ENCODE measurements around the gene NMNAT3.

The NMNAT3 gene

DNA sequence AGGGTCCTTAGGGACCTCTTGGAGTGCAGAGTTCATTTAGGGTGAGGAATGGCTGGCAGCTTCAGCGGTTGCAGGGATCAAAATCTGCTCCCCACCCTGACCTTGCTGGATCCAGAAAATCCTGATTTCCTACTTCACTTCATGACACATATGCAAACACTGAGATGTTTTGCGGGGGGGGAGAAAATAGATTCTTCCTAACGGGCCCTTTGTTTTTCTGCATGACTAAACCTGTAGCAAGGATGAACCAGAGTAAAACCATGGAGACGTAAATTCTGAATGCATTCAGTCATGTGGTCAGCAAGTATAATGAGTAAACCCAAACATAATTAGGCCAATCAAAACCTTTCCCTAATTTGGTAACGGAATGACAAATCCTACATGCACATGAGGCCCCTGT is 118.2 kb downstream of the NMNAT3 start:
- 100% methylated on average over 3 of the region's 5 CpGs for WGBS (ENCODE audit: insufficient coverage)
- no peak overlapping the region for H3K4me3 ChIP-seq (ENCODE audit: control insufficient read depth in 1 of 7, extremely low read depth in 1 of 7, insufficient read depth in 4 of 7, low read depth in 2 of 7, low read length in 6 of 7)
- ChIA-PET POLR2A (no interaction called here), CTCF (no interaction called here)
- H3K27ac ChIP-seq (ENCODE audit: insufficient read depth in 1 of 2, low read depth in 1 of 2, low read length in 2 of 2, poor library complexity in 1 of 2, severe bottlenecking in 2 of 2) = no peak overlapping the region
- H3K27me3 ChIP-seq (replicated peaks in 2 of 5; ENCODE audit: control insufficient read depth in 4 of 5, insufficient read depth in 5 of 5, low read length in 4 of 5) = no peaks in the 10 kb centered on the region
- peaks cover 0 to 7% (median 1%) of the 10 kb centered on the region in 4 experiments for H3K36me3 ChIP-seq (ENCODE audit: control insufficient read depth in 4 of 4, insufficient read depth in 4 of 4, low read length in 3 of 4)
- no peaks in the 10 kb centered on the region for H3K4me1 ChIP-seq (ENCODE audit: control extremely low read depth in 1 of 4, control insufficient read depth in 4 of 4, insufficient read depth in 4 of 4, low read length in 3 of 4)
- DNase-seq = no peak
- no peaks in the 10 kb centered on the region for H3K9me3 ChIP-seq (ENCODE audit: control extremely low read depth in 1 of 5, control insufficient read depth in 4 of 5, insufficient read depth in 2 of 5, low read depth in 1 of 5, low read length in 4 of 5)

GRCh38 chr3:139558351-139559266 is 119.2 kb downstream of the NMNAT3 start:
- Histone ChIP-seq H3K4me1 (ENCODE audit: control extremely low read depth in 1 of 4, control insufficient read depth in 4 of 4, insufficient read depth in 4 of 4, low read length in 3 of 4) (no peaks in the 10 kb centered on the region), H3K4me3 (ENCODE audit: control insufficient read depth in 1 of 7, extremely low read depth in 1 of 7, insufficient read depth in 4 of 7, low read depth in 2 of 7, low read length in 6 of 7) (no peak overlapping the region), H3K27ac (ENCODE audit: insufficient read depth in 1 of 2, low read depth in 1 of 2, low read length in 2 of 2, poor library complexity in 1 of 2, severe bottlenecking in 2 of 2) (no peak overlapping the region), H3K9me3 (ENCODE audit: control extremely low read depth in 1 of 5, control insufficient read depth in 4 of 5, insufficient read depth in 2 of 5, low read depth in 1 of 5, low read length in 4 of 5) (no peaks in the 10 kb centered on the region), H3K36me3 (ENCODE audit: control insufficient read depth in 4 of 4, insufficient read depth in 4 of 4, low read length in 3 of 4) (peaks cover 0 to 7% (median 1%) of the 10 kb centered on the region in 4 experiments), H3K27me3 (replicated peaks in 2 of 5; ENCODE audit: control insufficient read depth in 4 of 5, insufficient read depth in 5 of 5, low read length in 4 of 5) (peaks cover 0 to under 1% (median 0%) of the 10 kb centered on the region in 5 experiments)
- ChIA-PET CTCF (interaction anchor here (0.8 kb wide), 1 partner anchor 15 kb away, joined by 3 read pairs; no protein-coding TSS in a partner anchor), POLR2A (no interaction called here)
- 100% methylated on average over 2 of the region's 2 CpGs for WGBS (ENCODE audit: insufficient coverage)
- no peak for DNase-seq

- WGBS (ENCODE audit: insufficient coverage) = 90% methylated on average over 1 of the region's 3 CpGs
- Histone ChIP-seq H3K9me3 (ENCODE audit: control extremely low read depth in 1 of 5, control insufficient read depth in 4 of 5, insufficient read depth in 2 of 5, low read depth in 1 of 5, low read length in 4 of 5) (no peaks in the 10 kb centered on the region), H3K27ac (ENCODE audit: insufficient read depth in 1 of 2, low read depth in 1 of 2, low read length in 2 of 2, poor library complexity in 1 of 2, severe bottlenecking in 2 of 2) (no peak overlapping the region), H3K36me3 (ENCODE audit: control insufficient read depth in 4 of 4, insufficient read depth in 4 of 4, low read length in 3 of 4) (peaks cover 0 to 7% (median 1%) of the 10 kb centered on the region in 4 experiments), H3K4me1 (ENCODE audit: control extremely low read depth in 1 of 4, control insufficient read depth in 4 of 4, insufficient read depth in 4 of 4, low read length in 3 of 4) (no peaks in the 10 kb centered on the region), H3K27me3 (replicated peaks in 2 of 5; ENCODE audit: control insufficient read depth in 4 of 5, insufficient read depth in 5 of 5, low read length in 4 of 5) (peaks cover 0 to 1% (median 0%) of the 10 kb centered on the region in 5 experiments), H3K4me3 (ENCODE audit: control insufficient read depth in 1 of 7, extremely low read depth in 1 of 7, insufficient read depth in 4 of 7, low read depth in 2 of 7, low read length in 6 of 7) (no peak overlapping the region)
- POLR2A ChIA-PET = no interaction called here
- CTCF ChIA-PET = no interaction called here
- no peak for DNase-seq
Measured at GRCh38 chr3:139557041-139557440, 120.7 kb downstream of the NMNAT3 start.

- CTCF ChIA-PET = interaction anchor here (0.7 kb wide), 1 partner anchor 1308 kb away, joined by 3 read pairs; no protein-coding TSS in a partner anchor
- Histone ChIP-seq H3K4me1 (ENCODE audit: control extremely low read depth in 1 of 4, control insufficient read depth in 4 of 4, insufficient read depth in 4 of 4, low read length in 3 of 4) (no peaks in the 10 kb centered on the region), H3K4me3 (ENCODE audit: control insufficient read depth in 1 of 7, extremely low read depth in 1 of 7, insufficient read depth in 4 of 7, low read depth in 2 of 7, low read length in 6 of 7) (no peak overlapping the region), H3K9me3 (ENCODE audit: control extremely low read depth in 1 of 5, control insufficient read depth in 4 of 5, insufficient read depth in 2 of 5, low read depth in 1 of 5, low read length in 4 of 5) (no peaks in the 10 kb centered on the region), H3K27ac (ENCODE audit: insufficient read depth in 1 of 2, low read depth in 1 of 2, low read length in 2 of 2, poor library complexity in 1 of 2, severe bottlenecking in 2 of 2) (no peak overlapping the region), H3K27me3 (replicated peaks in 2 of 5; ENCODE audit: control insufficient read depth in 4 of 5, insufficient read depth in 5 of 5, low read length in 4 of 5) (peaks cover 0 to 1% (median 0%) of the 10 kb centered on the region in 5 experiments), H3K36me3 (ENCODE audit: control insufficient read depth in 4 of 4, insufficient read depth in 4 of 4, low read length in 3 of 4) (peaks cover 0 to 3% (median 1%) of the 10 kb centered on the region in 4 experiments)
- POLR2A ChIA-PET = no interaction called here
- WGBS (ENCODE audit: insufficient coverage) = 92% methylated on average over 2 of the region's 2 CpGs
- DNase-seq = no peak
Measured at GRCh38 chr3:139555249-139555648, 122.5 kb downstream of the NMNAT3 start.

- no peak overlapping the region for H3K4me3 ChIP-seq (ENCODE audit: control insufficient read depth in 1 of 7, extremely low read depth in 1 of 7, insufficient read depth in 4 of 7, low read depth in 2 of 7, low read length in 6 of 7)
- ChIA-PET POLR2A (no interaction called here), CTCF (interaction anchor here (0.7 kb wide), 1 partner anchor 1308 kb away, joined by 3 read pairs; no protein-coding TSS in a partner anchor)
- no peak for DNase-seq
- no peaks in the 10 kb centered on the region for H3K4me1 ChIP-seq (ENCODE audit: control extremely low read depth in 1 of 4, control insufficient read depth in 4 of 4, insufficient read depth in 4 of 4, low read length in 3 of 4)
- H3K27ac ChIP-seq (ENCODE audit: insufficient read depth in 1 of 2, low read depth in 1 of 2, low read length in 2 of 2, poor library complexity in 1 of 2, severe bottlenecking in 2 of 2) = no peak overlapping the region
- peaks cover 0 to 1% (median 0%) of the 10 kb centered on the region in 5 experiments for H3K27me3 ChIP-seq (replicated peaks in 2 of 5; ENCODE audit: control insufficient read depth in 4 of 5, insufficient read depth in 5 of 5, low read length in 4 of 5)
- H3K36me3 ChIP-seq (ENCODE audit: control insufficient read depth in 4 of 4, insufficient read depth in 4 of 4, low read length in 3 of 4) = peaks cover 0 to 3% (median 1%) of the 10 kb centered on the region in 4 experiments
- no peaks in the 10 kb centered on the region for H3K9me3 ChIP-seq (ENCODE audit: control extremely low read depth in 1 of 5, control insufficient read depth in 4 of 5, insufficient read depth in 2 of 5, low read depth in 1 of 5, low read length in 4 of 5)
Measured at GRCh38 chr3:139554628-139555027, 123.1 kb downstream of the NMNAT3 start.

DNA sequence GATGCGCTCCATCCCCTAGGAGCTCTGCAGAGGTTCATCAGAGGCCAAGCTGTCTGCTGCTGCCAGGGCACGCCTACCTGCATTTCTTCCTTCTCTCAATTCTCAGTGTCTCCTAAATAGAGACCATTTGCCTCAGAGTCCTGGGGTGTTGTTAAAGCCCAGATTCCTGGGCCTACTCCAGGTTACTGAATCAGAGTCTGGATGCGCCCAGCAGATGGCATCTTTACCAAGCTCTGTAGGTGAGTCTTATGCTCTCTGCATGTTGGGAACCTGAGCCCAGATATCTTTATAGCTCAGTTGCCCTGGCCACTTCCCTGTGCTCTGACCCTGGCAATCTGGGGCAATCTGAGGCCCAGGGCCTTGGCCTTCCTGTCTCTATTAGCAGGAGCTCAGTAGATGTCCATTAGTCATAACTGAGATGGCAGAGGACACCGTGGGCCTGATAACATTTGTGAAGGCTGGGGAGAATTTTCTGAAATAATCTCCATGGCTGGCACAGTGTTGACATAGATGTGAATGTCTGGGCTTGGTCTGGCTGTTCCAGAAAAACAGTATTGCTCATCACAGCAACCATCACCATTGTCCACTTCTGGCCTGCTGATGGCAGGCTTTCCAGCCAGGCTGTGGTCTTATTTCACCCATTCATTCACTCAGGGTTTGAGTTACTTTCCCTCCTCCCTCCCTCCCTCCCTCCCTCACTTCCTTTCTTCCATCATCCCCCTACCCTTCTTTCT is 125.0 kb downstream of the NMNAT3 start:
- H3K27ac ChIP-seq (ENCODE audit: insufficient read depth in 1 of 2, low read depth in 1 of 2, low read length in 2 of 2, poor library complexity in 1 of 2, severe bottlenecking in 2 of 2) = no peak overlapping the region
- no peaks in the 10 kb centered on the region for H3K4me1 ChIP-seq (ENCODE audit: control extremely low read depth in 1 of 4, control insufficient read depth in 4 of 4, insufficient read depth in 4 of 4, low read length in 3 of 4)
- H3K4me3 ChIP-seq (ENCODE audit: control insufficient read depth in 1 of 7, extremely low read depth in 1 of 7, insufficient read depth in 4 of 7, low read depth in 2 of 7, low read length in 6 of 7) = no peak overlapping the region
- peaks cover 0 to 1% (median 0%) of the 10 kb centered on the region in 5 experiments for H3K27me3 ChIP-seq (replicated peaks in 2 of 5; ENCODE audit: control insufficient read depth in 4 of 5, insufficient read depth in 5 of 5, low read length in 4 of 5)
- no peaks in the 10 kb centered on the region for H3K9me3 ChIP-seq (ENCODE audit: control extremely low read depth in 1 of 5, control insufficient read depth in 4 of 5, insufficient read depth in 2 of 5, low read depth in 1 of 5, low read length in 4 of 5)
- DNase-seq = no peak
- ChIA-PET POLR2A (no interaction called here), CTCF (no interaction called here)
- 96% methylated on average over 4 of the region's 4 CpGs for WGBS (ENCODE audit: insufficient coverage)
- H3K36me3 ChIP-seq (ENCODE audit: control insufficient read depth in 4 of 4, insufficient read depth in 4 of 4, low read length in 3 of 4) = no peaks in the 10 kb centered on the region

- Histone ChIP-seq H3K4me1 (ENCODE audit: control extremely low read depth in 1 of 4, control insufficient read depth in 4 of 4, insufficient read depth in 4 of 4, low read length in 3 of 4) (no peaks in the 10 kb centered on the region), H3K27me3 (replicated peaks in 2 of 5; ENCODE audit: control insufficient read depth in 4 of 5, insufficient read depth in 5 of 5, low read length in 4 of 5) (peaks cover 0 to 1% (median 0%) of the 10 kb centered on the region in 5 experiments), H3K9me3 (ENCODE audit: control extremely low read depth in 1 of 5, control insufficient read depth in 4 of 5, insufficient read depth in 2 of 5, low read depth in 1 of 5, low read length in 4 of 5) (no peaks in the 10 kb centered on the region), H3K27ac (ENCODE audit: insufficient read depth in 1 of 2, low read depth in 1 of 2, low read length in 2 of 2, poor library complexity in 1 of 2, severe bottlenecking in 2 of 2) (no peak overlapping the region), H3K36me3 (ENCODE audit: control insufficient read depth in 4 of 4, insufficient read depth in 4 of 4, low read length in 3 of 4) (no peaks in the 10 kb centered on the region), H3K4me3 (ENCODE audit: control insufficient read depth in 1 of 7, extremely low read depth in 1 of 7, insufficient read depth in 4 of 7, low read depth in 2 of 7, low read length in 6 of 7) (no peak overlapping the region)
- ChIA-PET CTCF (interaction anchor here (1.2 kb wide), 1 partner anchor 49 kb away, joined by 5 read pairs; no protein-coding TSS in a partner anchor), POLR2A (no interaction called here)
- DNase-seq = no peak
- 98% methylated on average over 5 of the region's 5 CpGs for whole genome bisulfite sequencing (ENCODE audit: insufficient coverage)
Measured at GRCh38 chr3:139548801-139549200, 129.0 kb downstream of the NMNAT3 start.

Measured in common myeloid progenitor, CD34-positive (primary cell).